Spleen (tissue), 3 donors: ENCODE measurements around the gene TYW1.
"Not testable (repeated sequence)": the region's sequence is repeated elsewhere in the genome, so short reads cannot be mapped to it uniquely, and the experiment has no call there.

ENCODE experiments used
- POLR2A ChIP-seq, 3 donors: fragments of 450-650 bp; IDR thresholded peaks; one replicate each; pipeline ENCODE4 v1.5.1; 2017; ENCODE audit warnings: antibody characterized with exemption in 3 of 3, mild to moderate bottlenecking in 1 of 3
- POLR2AphosphoS5 ChIP-seq, 3 donors: sonication (generic); formaldehyde crosslinking; IDR thresholded peaks; one replicate each; pipeline ENCODE4 v1.5.1; 2017; ENCODE audit warnings: antibody characterized with exemption in 3 of 3

- TF ChIP-seq POLR2A, POLR2AphosphoS5 (IDR thresholded peaks at IDR 0.05): not testable (repeated sequence)
Observed at GRCh38 chr7:67226967-67227366, 230.3 kb downstream of the TYW1 start.
